Measurements from ENCODE around the gene GLTP.

Gene GLTP

GRCh38 chr12:109926016-109926415 is 45.7 kb upstream of the GLTP start:
- Histone ChIP-seq H3K4me1 (no peaks in the 10 kb centered on the region), H3K4me2 (ENCODE audit: low read length) (no peak overlapping the region), H3K79me2 (no peaks in the 10 kb centered on the region), H3K4me3 (ENCODE audit: low read depth, low read length) (no peak overlapping the region), H3K27me3 (ENCODE audit: control insufficient read depth, insufficient read depth, low read length) (no peaks in the 10 kb centered on the region), H3K36me3 (ENCODE audit: control insufficient read depth, insufficient read depth, low read length) (no peaks in the 10 kb centered on the region), H3K9ac (no peak overlapping the region), H2AFZ (no peak overlapping the region), H3K9me3 (ENCODE audit: control insufficient read depth, low read length) (no peaks in the 10 kb centered on the region), H3K27ac (no peak overlapping the region)
- no peak for TF ChIP-seq CTCF (IDR thresholded peaks at IDR 0.05)

- no peaks in the 10 kb centered on the region for H3K36me3 ChIP-seq (ENCODE audit: control insufficient read depth, insufficient read depth, low read length)
- no peak for TF ChIP-seq CTCF (IDR thresholded peaks at IDR 0.05)
- H3K4me2 ChIP-seq (ENCODE audit: low read length), result no peak overlapping the region
- no peak overlapping the region for H2AFZ ChIP-seq
- H3K4me3 ChIP-seq (ENCODE audit: low read depth, low read length), result no peak overlapping the region
- no peaks in the 10 kb centered on the region for H3K4me1 ChIP-seq
- no peak overlapping the region for H3K27ac ChIP-seq
- no peaks in the 10 kb centered on the region for H3K27me3 ChIP-seq (ENCODE audit: control insufficient read depth, insufficient read depth, low read length)
- no peak overlapping the region for H3K9ac ChIP-seq
- H3K9me3 ChIP-seq (ENCODE audit: control insufficient read depth, low read length), result no peaks in the 10 kb centered on the region
- no peaks in the 10 kb centered on the region for H3K79me2 ChIP-seq
Measured at GRCh38 chr12:109925185-109925840, 45.0 kb upstream of the GLTP start.

GRCh38 chr12:109923481-109924245 is 43.3 kb upstream of the GLTP start:
- H3K4me3 ChIP-seq (ENCODE audit: low read depth, low read length), result no peak overlapping the region
- H3K79me2 ChIP-seq, result no peaks in the 10 kb centered on the region
- no peaks in the 10 kb centered on the region for H3K36me3 ChIP-seq (ENCODE audit: control insufficient read depth, insufficient read depth, low read length)
- H3K27me3 ChIP-seq (ENCODE audit: control insufficient read depth, insufficient read depth, low read length), result no peaks in the 10 kb centered on the region
- no peaks in the 10 kb centered on the region for H3K4me1 ChIP-seq
- H3K4me2 ChIP-seq (ENCODE audit: low read length), result no peak overlapping the region
- no peak overlapping the region for H2AFZ ChIP-seq
- no peak overlapping the region for H3K27ac ChIP-seq
- TF ChIP-seq CTCF (IDR thresholded peaks at IDR 0.05), result no peak
- no peaks in the 10 kb centered on the region for H3K9me3 ChIP-seq (ENCODE audit: control insufficient read depth, low read length)
- no peak overlapping the region for H3K9ac ChIP-seq

- Histone ChIP-seq H3K4me2 (ENCODE audit: low read length) (no peak overlapping the region), H3K4me3 (ENCODE audit: low read depth, low read length) (no peak overlapping the region), H3K36me3 (ENCODE audit: control insufficient read depth, insufficient read depth, low read length) (no peaks in the 10 kb centered on the region), H3K79me2 (no peaks in the 10 kb centered on the region), H3K4me1 (no peaks in the 10 kb centered on the region), H3K27me3 (ENCODE audit: control insufficient read depth, insufficient read depth, low read length) (no peaks in the 10 kb centered on the region), H3K9me3 (ENCODE audit: control insufficient read depth, low read length) (no peaks in the 10 kb centered on the region), H3K27ac (no peak overlapping the region), H3K9ac (no peak overlapping the region), H2AFZ (no peak overlapping the region)
- TF ChIP-seq CTCF (IDR thresholded peaks at IDR 0.05), result no peak
Measured at GRCh38 chr12:109923038-109923437, 42.7 kb upstream of the GLTP start.

All from parathyroid adenoma (tissue), 2 donors.